ENCODE measurements around the gene TDRD10. TPM values are rescaled to one million over a fixed set of nuclear protein-coding genes. Genes with fewer than 3 reads are reported as not detected.

Gene TDRD10
- total RNA-seq, 2 donors from 2014 or later, result 0.85 to 1.8 TPM

- TF ChIP-seq, protein P1, sequence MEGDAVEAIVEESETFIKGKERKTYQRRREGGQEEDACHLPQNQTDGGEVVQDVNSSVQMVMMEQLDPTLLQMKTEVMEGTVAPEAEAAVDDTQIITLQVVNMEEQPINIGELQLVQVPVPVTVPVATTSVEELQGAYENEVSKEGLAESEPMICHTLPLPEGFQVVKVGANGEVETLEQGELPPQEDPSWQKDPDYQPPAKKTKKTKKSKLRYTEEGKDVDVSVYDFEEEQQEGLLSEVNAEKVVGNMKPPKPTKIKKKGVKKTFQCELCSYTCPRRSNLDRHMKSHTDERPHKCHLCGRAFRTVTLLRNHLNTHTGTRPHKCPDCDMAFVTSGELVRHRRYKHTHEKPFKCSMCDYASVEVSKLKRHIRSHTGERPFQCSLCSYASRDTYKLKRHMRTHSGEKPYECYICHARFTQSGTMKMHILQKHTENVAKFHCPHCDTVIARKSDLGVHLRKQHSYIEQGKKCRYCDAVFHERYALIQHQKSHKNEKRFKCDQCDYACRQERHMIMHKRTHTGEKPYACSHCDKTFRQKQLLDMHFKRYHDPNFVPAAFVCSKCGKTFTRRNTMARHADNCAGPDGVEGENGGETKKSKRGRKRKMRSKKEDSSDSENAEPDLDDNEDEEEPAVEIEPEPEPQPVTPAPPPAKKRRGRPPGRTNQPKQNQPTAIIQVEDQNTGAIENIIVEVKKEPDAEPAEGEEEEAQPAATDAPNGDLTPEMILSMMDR (IDR thresholded peaks at IDR 0.05), result no peak
- H3K4me3 ChIP-seq, result no peak overlapping the region
- H3K27ac ChIP-seq, result no peak overlapping the region
- no peaks in the 10 kb centered on the region for H3K9me3 ChIP-seq
- H3K4me1 ChIP-seq, result peaks cover 0 to 21% of the 10 kb centered on the region in 2 donors
- H3K36me3 ChIP-seq, result peaks cover 25% of the 10 kb centered on the region
- DNase-seq (ENCODE audit: low spot score), result no peak
- H3K27me3 ChIP-seq, result no peaks in the 10 kb centered on the region
Measured at GRCh38 chr1:154575951-154576566, 74.0 kb downstream of the TDRD10 start.

GRCh38 chr1:154577346-154578057 lies 75.5 kb downstream of the TDRD10 start:
- no peaks in the 10 kb centered on the region for H3K9me3 ChIP-seq
- no peak overlapping the region for H3K27ac ChIP-seq
- H3K27me3 ChIP-seq, result no peaks in the 10 kb centered on the region

GRCh38 chr1:154578058-154578418 lies 76.0 kb downstream of the TDRD10 start:
- Histone ChIP-seq H3K9me3 (no peaks in the 10 kb centered on the region), H3K27me3 (no peaks in the 10 kb centered on the region), H3K36me3 (peaks cover 43% of the 10 kb centered on the region), H3K27ac (no peak overlapping the region), H3K4me1 (peaks cover 0 to 21% of the 10 kb centered on the region in 2 donors), H3K4me3 (no peak overlapping the region)
- TF ChIP-seq, protein P1 (IDR thresholded peaks at IDR 0.05), result no peak
- DNase-seq (ENCODE audit: low spot score), result no peak

More at GRCh38 chr1:154577346-154578057, 75.5 kb downstream of the TDRD10 start:
- TF ChIP-seq, protein P1 (IDR thresholded peaks at IDR 0.05), result no peak
- no peak for DNase-seq (ENCODE audit: low spot score)
- Histone ChIP-seq H3K36me3 (peaks cover 37% of the 10 kb centered on the region), H3K4me1 (peaks cover 0 to 21% of the 10 kb centered on the region in 2 donors), H3K4me3 (no peak overlapping the region)

DNA sequence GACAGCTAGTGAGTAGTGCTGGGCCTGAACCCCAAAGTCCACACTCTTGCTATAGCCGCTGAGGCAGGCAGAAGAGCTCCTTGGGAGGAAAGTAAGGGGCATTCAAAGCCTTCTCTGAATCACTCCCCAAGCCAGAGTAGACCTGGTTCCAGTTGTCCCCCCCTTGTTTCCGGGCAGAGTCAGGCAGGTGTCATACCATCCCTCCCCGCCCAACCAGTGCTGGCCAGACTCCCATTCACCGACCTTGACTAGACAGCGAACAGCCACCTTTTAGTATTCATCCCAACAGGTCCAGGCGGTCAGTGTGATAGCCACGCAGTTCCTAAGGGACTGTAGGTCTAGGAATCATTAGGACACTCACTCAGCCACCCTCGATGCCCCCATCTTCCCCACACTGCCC lies 77.4 kb downstream of the TDRD10 start:
- no peaks in the 10 kb centered on the region for H3K27me3 ChIP-seq
- H3K27ac ChIP-seq, result no peak overlapping the region
- TF ChIP-seq, protein P1 (IDR thresholded peaks at IDR 0.05), result no peak
- no peak for DNase-seq (ENCODE audit: low spot score)
- H3K4me3 ChIP-seq, result no peak overlapping the region
- H3K4me1 ChIP-seq, result peaks cover 0 to 30% of the 10 kb centered on the region in 2 donors
- H3K9me3 ChIP-seq, result no peaks in the 10 kb centered on the region
- H3K36me3 ChIP-seq, result peaks cover 56% of the 10 kb centered on the region

- H3K27ac ChIP-seq, result no peak overlapping the region
- peaks cover 0 to 30% of the 10 kb centered on the region in 2 donors for H3K4me1 ChIP-seq
- H3K36me3 ChIP-seq, result peaks cover 80% of the 10 kb centered on the region
- no peaks in the 10 kb centered on the region for H3K9me3 ChIP-seq
- no peak for DNase-seq (ENCODE audit: low spot score)
- no peak overlapping the region for H3K4me3 ChIP-seq
- TF ChIP-seq, protein P1 (IDR thresholded peaks at IDR 0.05), result no peak
- no peaks in the 10 kb centered on the region for H3K27me3 ChIP-seq
Measured at GRCh38 chr1:154581766-154582165, 79.7 kb downstream of the TDRD10 start.

Data from right atrium auricular region (tissue), 2 donors.